ENCODE data around the gene MAP6D1. TPM values are rescaled to one million over a fixed set of nuclear protein-coding genes. Genes with fewer than 3 reads are reported as not detected.

MAP6D1 gene
- total RNA-seq, 1 experiment from 2014 or later = 5.4 TPM

GRCh38 chr3:183823963-183824362 lies 1.4 kb downstream of the MAP6D1 start:
- peak; percentile 26 for DNase-seq (ENCODE audit: low spot score)

- DNase-seq (ENCODE audit: low spot score) = no peak
Observed at GRCh38 chr3:183822631-183823030, 2.7 kb downstream of the MAP6D1 start.

GRCh38 chr3:183819831-183820230 lies 5.5 kb downstream of the MAP6D1 start:
- no peak for DNase-seq (ENCODE audit: low spot score)

GRCh38 chr3:183818706-183819624 lies 6.4 kb downstream of the MAP6D1 start:
- no peak for DNase-seq (ENCODE audit: low spot score)

- no peak for DNase-seq (ENCODE audit: low spot score)
Observed at GRCh38 chr3:183818041-183818620, 7.2 kb downstream of the MAP6D1 start.

GRCh38 chr3:183817639-183818038 lies 7.7 kb downstream of the MAP6D1 start:
- no peak for DNase-seq (ENCODE audit: low spot score)

GRCh38 chr3:183816681-183817510 lies 8.5 kb downstream of the MAP6D1 start:
- DNase-seq (ENCODE audit: low spot score) = no peak

GRCh38 chr3:183815951-183816475 lies 9.4 kb downstream of the MAP6D1 start:
- no peak for DNase-seq (ENCODE audit: low spot score)

GRCh38 chr3:183815563-183815940 lies 9.8 kb downstream of the MAP6D1 start:
- no peak for DNase-seq (ENCODE audit: low spot score)

- no peak for DNase-seq (ENCODE audit: low spot score)
Observed at GRCh38 chr3:183814240-183814639, 11.1 kb downstream of the MAP6D1 start.

- DNase-seq (ENCODE audit: low spot score) = no peak
Observed at GRCh38 chr3:183812761-183813445, 12.5 kb downstream of the MAP6D1 start.

GRCh38 chr3:183811638-183812037 lies 13.7 kb downstream of the MAP6D1 start:
- DNase-seq (ENCODE audit: low spot score) = no peak

- DNase-seq (ENCODE audit: low spot score) = no peak
Observed at GRCh38 chr3:183810643-183811594, 14.5 kb downstream of the MAP6D1 start.

GRCh38 chr3:183809270-183809669 lies 16.1 kb downstream of the MAP6D1 start:
- DNase-seq (ENCODE audit: low spot score) = no peak

- DNase-seq (ENCODE audit: low spot score) = no peak
Observed at GRCh38 chr3:183808355-183808754, 17.0 kb downstream of the MAP6D1 start.

- DNase-seq (ENCODE audit: low spot score) = no peak
Observed at GRCh38 chr3:183807881-183808280, 17.5 kb downstream of the MAP6D1 start.

GRCh38 chr3:183807209-183807728 lies 18.1 kb downstream of the MAP6D1 start:
- no peak for DNase-seq (ENCODE audit: low spot score)

- DNase-seq (ENCODE audit: low spot score) = no peak
Observed at GRCh38 chr3:183802989-183803388, 22.4 kb downstream of the MAP6D1 start.

GRCh38 chr3:183801601-183802000 lies 23.8 kb downstream of the MAP6D1 start:
- DNase-seq (ENCODE audit: low spot score) = no peak
